B cell (primary cell): ENCODE measurements around the gene EP300. TPM values are rescaled to one million over a fixed set of nuclear protein-coding genes. Genes with fewer than 3 reads are reported as not detected.
A peak's percentile ranks its signal among the peaks of the same experiment; 100 is the strongest.

Experiments used
- ATAC-seq: fragments of 200-7000 bp; cut with Tn5 transposase; one replicate; pipeline ENCODE4 v1.10.0; 2021; ENCODE audit warnings: low read depth, mild to moderate bottlenecking, moderate number of reproducible peaks, moderate library complexity
- CTCF ChIA-PET: fragments of 350-600 bp; sonication (Branson Sonifier 250); formaldehyde crosslinking; loops from one replicate; lab custom pipeline; 2021; ENCODE audit warnings: antibody characterized with exemption, inconsistent platforms; lab: Charles Lee
- POLR2A ChIA-PET: fragments of 350-600 bp; sonication (Branson Sonifier 250); formaldehyde crosslinking; loops from one replicate; lab custom pipeline; 2021; ENCODE audit warnings: antibody characterized with exemption; lab: Charles Lee
- DNase-seq: peaks from one replicate; pipeline ENCODE4 v3.0.0; 2013
- H2AFZ ChIP-seq: 2 replicates; pipeline ENCODE4 v1.6.1; 2012; ENCODE audit warnings: mild to moderate bottlenecking, low read depth, low read length; ENCODE audit not compliant: insufficient read depth, poor library complexity, severe bottlenecking
- H3K27ac ChIP-seq, 2 donors: 1 replicate in 1 of 2; 2 replicates in 1 of 2; pipeline ENCODE4 v1.5.1; 2012 to 2013; ENCODE audit warnings: low read length in 2 of 2, mild to moderate bottlenecking in 2 of 2, moderate library complexity in 1 of 2
- H3K27me3 ChIP-seq, 4 experiments: fragments of 200-600 bp in 1 of 4; sonication (generic) in 1 of 4; replicated peaks in 1 of 4; 1 replicate in 2 of 4; 2 replicates in 2 of 4; pipeline versions ENCODE4 v1.6.1 to v1.7.0; 2013 to 2016; ENCODE audit warnings: low read length in 3 of 4, mild to moderate bottlenecking in 2 of 4, mixed read lengths in 1 of 4, moderate library complexity in 1 of 4; ENCODE audit not compliant: insufficient read depth in 4 of 4, control insufficient read depth in 3 of 4; ENCODE audit errors: control extremely low read depth in 1 of 4
- H3K36me3 ChIP-seq, 2 experiments: replicated peaks in 1 of 2; 1 replicate in 1 of 2; 2 replicates in 1 of 2; pipeline versions ENCODE4 v1.6.1 to v1.7.1; 2013; ENCODE audit warnings: low read length in 1 of 2; ENCODE audit not compliant: insufficient read depth in 2 of 2, control insufficient read depth in 1 of 2; ENCODE audit errors: control extremely low read depth in 1 of 2, extremely low read depth in 1 of 2
- H3K4me1 ChIP-seq, 2 donors: fragments of 200-600 bp in 1 of 2; sonication (generic) in 1 of 2; 1 replicate in 1 of 2; 2 replicates in 1 of 2; pipeline versions ENCODE4 v1.5.1 to v1.6.1; 2013 to 2017; ENCODE audit warnings: low read length in 2 of 2; ENCODE audit not compliant: control insufficient read depth in 2 of 2, insufficient read depth in 2 of 2
- H3K4me2 ChIP-seq: replicated peaks from 2 replicates; pipeline ENCODE3; 2012; ENCODE audit warnings: mild to moderate bottlenecking, low read depth, low read length; ENCODE audit not compliant: poor library complexity, severe bottlenecking
- H3K4me3 ChIP-seq, 5 experiments: fragments of 200-600 bp in 1 of 5; sonication (generic) in 1 of 5; 1 replicate in 3 of 5; 2 replicates in 2 of 5; pipeline versions ENCODE4 v1.5.1 to v1.7.0; 2011 to 2016; ENCODE audit warnings: low read length in 4 of 5, mild to moderate bottlenecking in 4 of 5, low read depth in 2 of 5, control low read depth in 1 of 5, moderate library complexity in 1 of 5; ENCODE audit not compliant: insufficient read depth in 1 of 5; ENCODE audit errors: control extremely low read depth in 1 of 5, extremely low read depth in 1 of 5
- H3K79me2 ChIP-seq: fragments of 200-600 bp; sonication (generic); one replicate; pipeline ENCODE4 v1.6.0; 2016; ENCODE audit warnings: low read length; ENCODE audit not compliant: control insufficient read depth, insufficient read depth
- H3K9ac ChIP-seq: fragments of 200-600 bp; sonication (generic); 2 replicates; pipeline ENCODE4 v1.6.1; 2017; ENCODE audit warnings: mild to moderate bottlenecking, low read length, moderate library complexity
- H3K9me3 ChIP-seq, 3 donors: one replicate each; pipeline versions ENCODE4 v1.6.1 to v1.7.1; 2013; ENCODE audit warnings: low read length in 2 of 3; ENCODE audit not compliant: control insufficient read depth in 2 of 3, insufficient read depth in 1 of 3; ENCODE audit errors: control extremely low read depth in 1 of 3
- H4K20me1 ChIP-seq: 2 replicates; pipeline ENCODE4 v1.6.0; 2012; ENCODE audit warnings: mild to moderate bottlenecking, low read length; ENCODE audit not compliant: insufficient read depth, control insufficient read depth, poor library complexity, severe bottlenecking
- H3K27ac Mint-ChIP-seq: one replicate; pipeline ENCODE4 v1.8.0; 2021; ENCODE audit warnings: mixed read lengths
- H3K27me3 Mint-ChIP-seq: one replicate; pipeline ENCODE4 v1.8.0; 2021; ENCODE audit warnings: mixed read lengths
- H3K4me1 Mint-ChIP-seq: one replicate; pipeline ENCODE4 v1.8.0; 2021; ENCODE audit warnings: mixed read lengths
- H3K4me3 Mint-ChIP-seq: one replicate; pipeline ENCODE4 v1.8.0; 2021; ENCODE audit warnings: mixed read lengths
- H3K9me3 Mint-ChIP-seq: one replicate; pipeline ENCODE4 v1.8.0; 2022; ENCODE audit warnings: mixed read lengths; ENCODE audit not compliant: insufficient read depth
- EZH2 ChIP-seq: IDR thresholded peaks from 2 replicates; pipeline ENCODE4 v1.6.1; 2012; ENCODE audit warnings: borderline replicate concordance, low read depth, mild to moderate bottlenecking, moderate library complexity, low read length; ENCODE audit not compliant: insufficient read depth, poor library complexity, severe bottlenecking
- WGBS: methylation state at CpG from one replicate; pipeline ENCODE4 v1.1.5; 2013; ENCODE audit warnings: missing lambda C conversion rate; ENCODE audit not compliant: insufficient coverage; 5-methylcytosine and 5-hydroxymethylcytosine counted together
- intact Hi-C: fragments of 100-400 bp; cut with micrococcal nuclease; formaldehyde crosslinking; loops from one replicate; pipeline ENCODE4 v1.10.0; 2022
- polyA plus RNA-seq: library from polyadenylated mRNA; depleted of rRNA; stranded (reverse); fragments of >200 nt; gene quantifications from 2 replicates; pipeline ENCODE4 v1.2.3, GENCODE V29; 2012
- total RNA-seq, 2 donors: library from RNA; stranded (reverse); fragments of 120-200 nt in 1 of 2; gene quantifications; 1 replicate in 1 of 2; 2 replicates in 1 of 2; pipeline versions ENCODE4 v1.2.3 to v1.2.4, GENCODE V29; 2013 to 2022
- TF ChIP-seq, protein P1 (sequence below): fragments of 200-600 bp; IDR thresholded peaks from one replicate; pipeline ENCODE4 v1.8.0; 2022; ENCODE audit warnings: antibody characterized with exemption, mild to moderate bottlenecking

EP300 gene
- total and polyA plus RNA-seq, 2 donors (not counting 1 experiment from before 2014, with no cell fraction given): 73.3 to 185 TPM

DNA sequence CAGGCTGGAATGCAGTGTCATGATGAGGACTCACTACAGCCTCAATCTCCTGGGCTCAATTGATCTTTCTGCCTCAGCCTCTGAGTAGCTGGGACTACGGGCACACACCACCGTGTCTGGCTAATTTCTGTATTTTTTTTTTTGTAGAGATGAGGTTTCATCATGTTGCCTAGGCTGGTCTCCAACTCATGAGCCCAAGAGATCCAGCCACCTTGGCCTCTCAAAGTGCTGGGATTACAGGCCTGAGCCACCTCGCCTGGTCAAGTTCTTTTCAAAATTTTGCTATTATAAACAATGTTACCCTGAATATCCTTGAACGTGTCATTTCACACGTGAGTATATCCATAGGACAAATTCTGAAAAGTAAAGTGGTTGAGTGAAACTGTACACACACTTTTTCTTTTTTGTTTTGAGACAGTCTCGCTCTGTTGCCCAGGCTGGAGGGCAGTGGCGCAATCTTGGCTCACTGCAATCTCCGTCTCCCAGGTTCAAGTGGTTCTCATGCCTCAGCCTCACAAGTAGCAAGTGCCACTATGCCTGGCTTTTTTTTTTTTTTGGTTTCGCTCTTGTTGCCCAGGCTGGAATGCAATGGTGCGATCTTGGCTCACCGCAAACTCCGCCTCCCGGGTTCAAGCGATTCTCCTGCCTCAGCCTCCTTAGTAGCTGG lies 21.6 kb upstream of the EP300 start:
- Mint-ChIP-seq H3K4me3 (no peak overlapping the region), H3K27ac (no peak overlapping the region), H3K9me3 (no peaks in the 10 kb centered on the region), H3K27me3 (no peaks in the 10 kb centered on the region), H3K4me1 (peaks cover 28% of the 10 kb centered on the region)
- ATAC-seq (no peak), DNase-seq (no peak)
- WGBS: 97% methylated on average over 4 of the region's 14 CpGs
- Histone ChIP-seq H3K4me3 (no peak overlapping the region), H4K20me1 (no peaks in the 10 kb centered on the region), H2AFZ (no peak overlapping the region), H3K9ac (no peak overlapping the region), H3K27ac (peak overlapping the region in 1 of 2 donors; percentile 41), H3K27me3 (no peaks in the 10 kb centered on the region), H3K4me1 (peaks cover 33 to 34% of the 10 kb centered on the region in 2 donors), H3K9me3 (no peaks in the 10 kb centered on the region), H3K36me3 (no peaks in the 10 kb centered on the region), H3K4me2 (no peak overlapping the region), H3K79me2 (no peaks in the 10 kb centered on the region)
- TF ChIP-seq EZH2: no peak
- TF ChIP-seq, protein P1, sequence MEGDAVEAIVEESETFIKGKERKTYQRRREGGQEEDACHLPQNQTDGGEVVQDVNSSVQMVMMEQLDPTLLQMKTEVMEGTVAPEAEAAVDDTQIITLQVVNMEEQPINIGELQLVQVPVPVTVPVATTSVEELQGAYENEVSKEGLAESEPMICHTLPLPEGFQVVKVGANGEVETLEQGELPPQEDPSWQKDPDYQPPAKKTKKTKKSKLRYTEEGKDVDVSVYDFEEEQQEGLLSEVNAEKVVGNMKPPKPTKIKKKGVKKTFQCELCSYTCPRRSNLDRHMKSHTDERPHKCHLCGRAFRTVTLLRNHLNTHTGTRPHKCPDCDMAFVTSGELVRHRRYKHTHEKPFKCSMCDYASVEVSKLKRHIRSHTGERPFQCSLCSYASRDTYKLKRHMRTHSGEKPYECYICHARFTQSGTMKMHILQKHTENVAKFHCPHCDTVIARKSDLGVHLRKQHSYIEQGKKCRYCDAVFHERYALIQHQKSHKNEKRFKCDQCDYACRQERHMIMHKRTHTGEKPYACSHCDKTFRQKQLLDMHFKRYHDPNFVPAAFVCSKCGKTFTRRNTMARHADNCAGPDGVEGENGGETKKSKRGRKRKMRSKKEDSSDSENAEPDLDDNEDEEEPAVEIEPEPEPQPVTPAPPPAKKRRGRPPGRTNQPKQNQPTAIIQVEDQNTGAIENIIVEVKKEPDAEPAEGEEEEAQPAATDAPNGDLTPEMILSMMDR: no peak
- CTCF ChIA-PET: interaction anchor here (0.7 to 2.9 kb wide), 3 partner anchors 148 to 214 kb away, joined by 3 to 14 read pairs (median 4); partner anchors contain the start of gene XPNPEP3
- POLR2A ChIA-PET: interaction anchor here (0.6 kb wide), 1 partner anchor 129 kb away, joined by 4 read pairs; no protein-coding TSS in a partner anchor
- intact Hi-C loops: no loop called here

DNA sequence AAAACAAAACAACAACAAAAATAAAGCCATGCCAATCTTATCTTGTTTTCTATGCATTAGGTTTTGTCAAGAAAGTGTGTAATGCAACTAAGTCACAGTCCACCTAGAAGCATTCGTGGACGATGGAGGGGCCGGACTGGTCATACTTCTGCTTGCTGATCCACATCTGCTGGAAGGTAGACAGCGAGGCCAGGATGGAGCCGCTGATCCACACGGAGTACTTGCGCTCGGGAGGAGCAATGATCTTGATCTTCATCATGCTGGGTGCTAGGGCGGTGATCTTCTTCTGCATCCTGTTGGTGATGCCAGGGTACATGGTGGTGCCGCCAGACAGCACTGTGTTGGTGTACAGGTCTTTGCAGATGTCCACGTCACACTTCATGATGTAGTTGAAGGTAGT lies 18.3 kb upstream of the EP300 start:
- Histone ChIP-seq H3K27ac (no peak overlapping the region), H3K79me2 (peaks cover 3% of the 10 kb centered on the region), H3K9me3 (no peaks in the 10 kb centered on the region), H2AFZ (no peak overlapping the region), H3K9ac (no peak overlapping the region), H3K36me3 (no peaks in the 10 kb centered on the region), H3K4me2 (no peak overlapping the region), H3K4me1 (peaks cover 28 to 29% of the 10 kb centered on the region in 2 donors), H4K20me1 (no peaks in the 10 kb centered on the region), H3K4me3 (no peak overlapping the region), H3K27me3 (no peaks in the 10 kb centered on the region)
- Mint-ChIP-seq H3K4me3 (no peak overlapping the region), H3K9me3 (no peaks in the 10 kb centered on the region), H3K27ac (no peak overlapping the region), H3K4me1 (peaks cover 22% of the 10 kb centered on the region), H3K27me3 (no peaks in the 10 kb centered on the region)
- DNase-seq: no peak
- POLR2A ChIA-PET: no interaction called here
- TF ChIP-seq, protein P1: no peak
- TF ChIP-seq EZH2: no peak
- over 99% methylated on average over 11 of the region's 11 CpGs for WGBS
- ATAC-seq: no peak
- intact Hi-C loops: no loop called here
- CTCF ChIA-PET: no interaction called here
